ENCODE data around the gene PPP1R12A.

PPP1R12A gene

GRCh38 chr12:79766705-79767464, 168.0 kb downstream of the PPP1R12A start:
- no peak for DNase-seq (ENCODE audit: low spot score)

GRCh38 chr12:79765157-79765556, 169.7 kb downstream of the PPP1R12A start:
- no peak for DNase-seq (ENCODE audit: low spot score)

- no peak for DNase-seq (ENCODE audit: low spot score)
These were observed 170.3 kb downstream of the PPP1R12A start for GRCh38 chr12:79764641-79765040.

- no peak for DNase-seq (ENCODE audit: low spot score)
These were observed 171.0 kb downstream of the PPP1R12A start for GRCh38 chr12:79763766-79764452.

GRCh38 chr12:79761341-79761740, 173.6 kb downstream of the PPP1R12A start:
- DNase-seq (ENCODE audit: low spot score) = no peak

- DNase-seq (ENCODE audit: low spot score) = no peak
These were observed 187.6 kb downstream of the PPP1R12A start for GRCh38 chr12:79747274-79747673.

GRCh38 chr12:79737875-79738718, 196.8 kb downstream of the PPP1R12A start:
- DNase-seq (ENCODE audit: low spot score) = peak; percentile 28

GRCh38 chr12:79732638-79733037, 202.3 kb downstream of the PPP1R12A start:
- no peak for DNase-seq (ENCODE audit: low spot score)

- no peak for DNase-seq (ENCODE audit: low spot score)
These were observed 208.9 kb downstream of the PPP1R12A start for GRCh38 chr12:79725987-79726386.

Data from HuH-7 (cell line).